GM18868 (cell line): ENCODE data around the gene KDM8.

Source experiments
- ATAC-seq: cut with Tn5 transposase; IDR thresholded peaks from one replicate; pipeline ENCODE4 v1.9.1; 2021; ENCODE audit warnings: mild to moderate bottlenecking, moderate library complexity; ENCODE audit not compliant: unreplicated experiment

Gene KDM8

DNA sequence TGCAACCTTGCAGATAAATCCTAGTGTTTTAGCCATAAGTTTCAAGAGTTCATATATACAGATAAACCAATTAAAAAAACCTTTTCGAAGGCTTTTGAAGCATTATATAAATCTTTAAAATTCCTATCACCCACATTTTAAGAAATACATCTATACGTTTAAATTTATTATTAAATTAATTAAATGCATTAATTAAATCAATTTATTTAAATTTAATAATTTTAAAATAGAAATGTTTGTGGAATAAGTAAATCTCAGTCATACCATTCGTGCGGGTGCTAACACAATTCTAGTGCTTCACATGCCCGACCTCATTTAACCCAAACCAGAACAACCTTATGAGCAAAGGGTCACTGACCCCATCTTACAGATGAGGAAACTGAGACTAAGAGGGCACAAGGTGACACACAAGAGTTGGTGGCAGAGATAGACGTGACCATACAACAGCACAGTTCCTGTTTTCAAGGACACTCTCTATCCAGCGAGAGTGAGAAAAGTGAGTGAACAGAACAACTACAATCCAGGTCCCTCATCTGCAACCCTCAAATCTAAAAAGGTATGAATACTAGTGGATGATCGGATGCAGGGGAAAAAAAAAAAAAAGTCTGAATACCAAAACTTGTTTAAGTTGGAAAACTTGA is 63.8 kb downstream of the KDM8 start:
- no peak for ATAC-seq

DNA sequence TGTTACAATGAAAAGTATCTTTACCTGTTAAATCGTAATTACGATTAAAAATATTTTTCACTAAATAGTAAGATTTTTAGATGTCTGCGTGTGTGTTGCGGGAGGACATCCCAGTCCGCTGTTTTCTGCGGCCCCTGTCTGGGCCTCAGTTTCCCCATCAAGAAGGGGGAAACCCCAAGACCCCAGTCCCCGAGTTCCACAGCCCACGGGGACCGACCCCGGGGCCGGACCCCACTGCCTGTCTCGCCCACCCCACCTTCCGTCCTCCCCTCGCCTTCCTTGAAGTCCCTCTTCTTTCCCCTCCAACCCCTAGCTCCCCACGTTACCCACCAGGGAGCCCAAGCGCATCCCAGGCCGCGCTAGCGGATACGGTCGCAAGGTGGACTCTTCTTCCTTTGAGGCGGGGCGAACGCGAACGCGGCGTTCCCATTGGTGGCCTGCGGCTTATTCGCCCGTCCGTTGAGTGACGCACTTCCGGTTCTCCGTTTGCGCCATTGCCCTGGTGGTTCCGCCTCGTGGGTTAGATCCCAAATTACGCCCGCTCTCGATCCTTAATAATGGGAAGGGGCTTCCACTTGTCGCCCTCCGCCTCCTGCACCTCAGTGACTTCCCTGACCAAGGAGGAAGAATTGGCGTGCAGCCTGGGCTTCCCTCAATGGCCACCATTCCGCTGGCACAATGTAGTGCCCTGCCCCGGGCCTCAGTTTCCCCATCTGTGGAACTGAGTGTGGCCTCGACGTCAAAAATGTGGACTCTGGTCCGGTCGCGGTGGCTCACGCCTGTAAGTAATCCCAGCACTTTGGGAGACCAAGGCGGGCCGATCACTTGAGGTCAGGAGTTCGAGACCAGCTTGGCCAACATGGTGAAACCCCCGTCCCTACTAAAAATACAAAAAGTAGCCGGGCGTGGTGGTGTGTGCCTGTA is 65.3 kb downstream of the KDM8 start, which contains the start of gene NSMCE1:
Gene NSMCE1 (minus strand): TSS at position 397 of the 924 bp plus-strand sequence. CDS start 11,202 bp downstream, outside the sequence.
- ATAC-seq: peak; percentile 94

DNA sequence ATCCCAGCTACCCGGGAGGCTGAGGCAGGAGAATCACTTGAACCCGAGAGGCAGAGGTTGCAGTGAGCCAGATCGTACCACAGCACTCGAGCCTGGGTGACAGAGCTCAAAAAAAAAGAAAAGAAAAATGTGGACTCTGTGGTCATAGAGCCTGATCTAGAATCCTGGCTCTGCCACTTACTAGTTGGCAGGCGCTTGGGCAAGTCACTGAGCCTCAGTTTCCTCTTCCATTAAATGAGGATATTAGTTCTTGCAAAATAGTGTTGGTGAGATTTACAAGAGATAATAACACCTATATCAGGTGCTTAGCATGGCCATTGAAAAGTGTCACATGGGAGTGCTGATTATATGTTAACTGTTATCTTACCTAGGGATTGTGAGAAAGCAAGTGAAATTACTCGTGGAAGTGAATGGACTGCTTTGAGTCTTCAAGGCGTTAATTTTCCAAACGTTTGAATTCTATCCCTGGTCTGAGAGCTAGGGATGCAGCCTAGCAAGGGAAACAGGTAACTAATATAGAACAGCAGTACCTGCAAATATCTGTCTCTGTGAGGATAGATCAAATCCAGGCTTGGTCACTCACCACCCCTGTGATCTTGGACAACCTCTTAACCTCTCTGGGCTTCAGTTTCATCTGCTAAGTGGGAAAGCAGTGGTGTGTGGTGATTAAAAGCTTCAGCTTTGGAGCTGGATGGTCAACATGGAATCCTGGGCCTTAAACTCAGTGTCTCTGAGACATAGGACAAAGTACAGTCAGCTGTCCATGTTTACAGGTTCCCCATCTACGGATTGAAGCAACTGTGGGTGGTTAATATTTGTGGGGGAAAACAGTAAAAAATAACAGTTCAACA is 66.2 kb downstream of the KDM8 start:
- no peak for ATAC-seq

DNA sequence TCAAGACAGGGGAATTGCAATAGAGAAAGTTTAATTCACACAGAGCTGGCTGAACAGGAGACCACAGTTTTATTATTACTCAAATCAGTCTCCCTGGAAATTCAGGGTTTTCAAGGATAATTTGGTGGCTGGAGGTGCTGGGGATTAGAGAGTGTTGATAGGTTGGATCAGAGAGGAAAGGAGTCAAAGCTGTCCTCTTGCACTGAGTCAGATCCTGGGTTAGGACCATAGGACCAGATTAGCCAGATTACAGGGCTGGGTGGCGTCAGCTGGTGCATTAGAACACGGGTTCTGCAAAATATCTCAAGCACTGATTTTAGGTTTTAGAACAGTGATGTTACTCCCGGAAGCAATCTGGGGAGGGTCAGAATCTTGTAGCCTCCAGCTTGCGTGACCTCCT is 67.0 kb downstream of the KDM8 start:
- no peak for ATAC-seq
